WTC11 (cell line): ENCODE measurements around the gene GALK2. TPM values are rescaled to one million over a fixed set of nuclear protein-coding genes. Genes with fewer than 3 reads are reported as not detected.

Experiments
- ATAC-seq: fragments of 200-7000 bp; cut with Tn5 transposase; 2 replicates; pipeline ENCODE4 v1.10.0; 2021; ENCODE audit warnings: mild to moderate bottlenecking, moderate library complexity
- CTCF ChIA-PET: fragments of 300-600 bp; sonication (Branson Sonifier 250); formaldehyde crosslinking; loops from one replicate; lab custom pipeline; 2021; ENCODE audit warnings: antibody characterized with exemption; lab: Charles Lee
- POLR2A ChIA-PET: fragments of 350-600 bp; sonication (Branson Sonifier 250); formaldehyde crosslinking; loops from one replicate; lab custom pipeline; 2021; ENCODE audit warnings: antibody characterized with exemption; lab: Charles Lee
- DNase-seq: peaks from one replicate; pipeline ENCODE4 v3.0.0; 2021; ENCODE audit warnings: low spot score
- H3K27ac Mint-ChIP-seq: 2 replicates; pipeline ENCODE4 v1.8.0; 2021; ENCODE audit warnings: mixed read lengths
- H3K27me3 Mint-ChIP-seq: 2 replicates; pipeline ENCODE4 v1.8.0; 2021; ENCODE audit warnings: low read depth, mild to moderate bottlenecking, moderate library complexity, mixed read lengths
- H3K36me3 Mint-ChIP-seq: 2 replicates; pipeline ENCODE4 v1.8.0; 2021; ENCODE audit warnings: mixed read lengths
- H3K4me1 Mint-ChIP-seq: 2 replicates; pipeline ENCODE4 v1.8.0; 2022; ENCODE audit warnings: mixed read lengths
- H3K4me3 Mint-ChIP-seq: 2 replicates; pipeline ENCODE4 v1.8.0; 2021; ENCODE audit warnings: mild to moderate bottlenecking, moderate library complexity, mixed read lengths
- H3K9me3 Mint-ChIP-seq: 2 replicates; pipeline ENCODE4 v1.8.0; 2021; ENCODE audit warnings: mixed read lengths
- CBFB ChIP-seq: sonication (generic); formaldehyde crosslinking; IDR thresholded peaks from 2 replicates; pipeline ENCODE4 v1.8.1; 2022; ENCODE audit warnings: mild to moderate bottlenecking, low read depth, missing genetic modification reagents
- CREB1 ChIP-seq: sonication (generic); formaldehyde crosslinking; IDR thresholded peaks from 2 replicates; pipeline ENCODE4 v1.8.0; 2023; ENCODE audit warnings: mild to moderate bottlenecking, missing genetic modification reagents
- ELF4 ChIP-seq: sonication (generic); formaldehyde crosslinking; IDR thresholded peaks from 2 replicates; pipeline ENCODE4 v1.8.1; 2022; ENCODE audit warnings: low read depth, mild to moderate bottlenecking, moderate library complexity, missing genetic modification reagents
- FOXP1 ChIP-seq: sonication (generic); formaldehyde crosslinking; IDR thresholded peaks from 2 replicates; pipeline ENCODE4 v1.8.0; 2022; ENCODE audit warnings: missing genetic modification reagents, mild to moderate bottlenecking, moderate library complexity, borderline replicate concordance
- NFE2L1 ChIP-seq: sonication (generic); formaldehyde crosslinking; IDR thresholded peaks from 2 replicates; pipeline ENCODE4 v1.8.1; 2023; ENCODE audit warnings: missing genetic modification reagents
- RORB ChIP-seq: fragments of 250-450 bp; sonication (Bioruptor Pico); IDR thresholded peaks from 2 replicates; pipeline ENCODE4 v1.9.0; 2021; ENCODE audit warnings: mild to moderate bottlenecking
- SMAD4 ChIP-seq: sonication (generic); formaldehyde crosslinking; IDR thresholded peaks from 2 replicates; pipeline ENCODE4 v1.8.0; 2022; ENCODE audit warnings: mild to moderate bottlenecking, missing genetic modification reagents
- TCF7 ChIP-seq: sonication (generic); formaldehyde crosslinking; IDR thresholded peaks from 2 replicates; pipeline ENCODE4 v1.8.0; 2022; ENCODE audit warnings: mild to moderate bottlenecking, low read depth, missing genetic modification reagents, moderate library complexity
- ZNF263 ChIP-seq: sonication (generic); formaldehyde crosslinking; IDR thresholded peaks from 2 replicates; pipeline ENCODE4 v1.8.1; 2022; ENCODE audit warnings: low read depth, mild to moderate bottlenecking, moderate library complexity, missing genetic modification reagents
- ZNF416 ChIP-seq: fragments of 250-450 bp; sonication (Bioruptor Pico); IDR thresholded peaks from 2 replicates; pipeline ENCODE4 v1.9.0; 2021; ENCODE audit warnings: mild to moderate bottlenecking, inconsistent platforms
- total RNA-seq: library from RNA; stranded (reverse); gene quantifications from 3 replicates; pipeline ENCODE4 v1.2.3, GENCODE V29; 2021
- TF ChIP-seq, protein P1 (sequence below): fragments of 250-450 bp; sonication (Bioruptor Pico); IDR thresholded peaks from 2 replicates; pipeline ENCODE4 v1.9.0; 2021; ENCODE audit warnings: mild to moderate bottlenecking
- TF ChIP-seq, protein P2 (sequence below): sonication (generic); formaldehyde crosslinking; IDR thresholded peaks from 2 replicates; pipeline ENCODE4 v1.8.1; 2022; ENCODE audit warnings: low read depth, missing genetic modification reagents, borderline replicate concordance
- TF ChIP-seq, protein P3 (sequence below): fragments of 250-450 bp; sonication (Bioruptor Pico); IDR thresholded peaks from 2 replicates; pipeline ENCODE4 v1.9.0; 2021; ENCODE audit warnings: mild to moderate bottlenecking, borderline replicate concordance
- TF ChIP-seq, protein P4 (sequence below): sonication (generic); formaldehyde crosslinking; conservative IDR thresholded peaks from 2 replicates; pipeline ENCODE4 v1.8.1; 2022; ENCODE audit warnings: mild to moderate bottlenecking, missing genetic modification reagents
- TF ChIP-seq, protein P5 (sequence below): sonication (generic); formaldehyde crosslinking; IDR thresholded peaks from 2 replicates; pipeline ENCODE4 v1.8.0; 2022; ENCODE audit warnings: mild to moderate bottlenecking, missing genetic modification reagents
- TF ChIP-seq, protein P6 (sequence below): sonication (generic); formaldehyde crosslinking; IDR thresholded peaks from 2 replicates; pipeline ENCODE4 v1.8.0; 2023; ENCODE audit warnings: missing genetic modification reagents

Gene GALK2
- total RNA-seq, 1 experiment from 2014 or later: 16.9 TPM

DNA sequence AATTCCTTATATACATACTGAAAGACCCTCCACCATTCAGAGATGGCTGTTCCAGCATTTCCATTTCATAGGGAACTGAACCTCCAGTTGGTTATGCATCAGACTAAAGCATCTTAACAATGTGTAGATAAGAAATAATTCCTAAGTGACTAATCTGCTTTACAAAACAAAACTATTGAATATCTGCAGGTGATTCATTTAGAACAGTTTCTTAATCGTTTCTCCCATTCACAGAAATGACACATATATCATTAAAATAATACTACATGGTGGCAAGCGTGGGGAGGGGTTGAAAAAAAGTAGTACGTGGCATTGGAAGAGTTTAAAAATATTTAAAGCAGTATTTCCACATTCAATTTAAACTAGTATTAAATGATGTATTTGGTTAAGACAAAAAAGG, 34.1 kb upstream of the GALK2 start (continued):
- TF ChIP-seq ZNF263 (CRISPR knock-in tag): no peak
- TF ChIP-seq, protein P1, sequence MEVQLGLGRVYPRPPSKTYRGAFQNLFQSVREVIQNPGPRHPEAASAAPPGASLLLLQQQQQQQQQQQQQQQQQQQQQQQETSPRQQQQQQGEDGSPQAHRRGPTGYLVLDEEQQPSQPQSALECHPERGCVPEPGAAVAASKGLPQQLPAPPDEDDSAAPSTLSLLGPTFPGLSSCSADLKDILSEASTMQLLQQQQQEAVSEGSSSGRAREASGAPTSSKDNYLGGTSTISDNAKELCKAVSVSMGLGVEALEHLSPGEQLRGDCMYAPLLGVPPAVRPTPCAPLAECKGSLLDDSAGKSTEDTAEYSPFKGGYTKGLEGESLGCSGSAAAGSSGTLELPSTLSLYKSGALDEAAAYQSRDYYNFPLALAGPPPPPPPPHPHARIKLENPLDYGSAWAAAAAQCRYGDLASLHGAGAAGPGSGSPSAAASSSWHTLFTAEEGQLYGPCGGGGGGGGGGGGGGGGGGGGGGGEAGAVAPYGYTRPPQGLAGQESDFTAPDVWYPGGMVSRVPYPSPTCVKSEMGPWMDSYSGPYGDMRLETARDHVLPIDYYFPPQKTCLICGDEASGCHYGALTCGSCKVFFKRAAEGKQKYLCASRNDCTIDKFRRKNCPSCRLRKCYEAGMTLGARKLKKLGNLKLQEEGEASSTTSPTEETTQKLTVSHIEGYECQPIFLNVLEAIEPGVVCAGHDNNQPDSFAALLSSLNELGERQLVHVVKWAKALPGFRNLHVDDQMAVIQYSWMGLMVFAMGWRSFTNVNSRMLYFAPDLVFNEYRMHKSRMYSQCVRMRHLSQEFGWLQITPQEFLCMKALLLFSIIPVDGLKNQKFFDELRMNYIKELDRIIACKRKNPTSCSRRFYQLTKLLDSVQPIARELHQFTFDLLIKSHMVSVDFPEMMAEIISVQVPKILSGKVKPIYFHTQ (CRISPR knock-in tag): no peak

DNA sequence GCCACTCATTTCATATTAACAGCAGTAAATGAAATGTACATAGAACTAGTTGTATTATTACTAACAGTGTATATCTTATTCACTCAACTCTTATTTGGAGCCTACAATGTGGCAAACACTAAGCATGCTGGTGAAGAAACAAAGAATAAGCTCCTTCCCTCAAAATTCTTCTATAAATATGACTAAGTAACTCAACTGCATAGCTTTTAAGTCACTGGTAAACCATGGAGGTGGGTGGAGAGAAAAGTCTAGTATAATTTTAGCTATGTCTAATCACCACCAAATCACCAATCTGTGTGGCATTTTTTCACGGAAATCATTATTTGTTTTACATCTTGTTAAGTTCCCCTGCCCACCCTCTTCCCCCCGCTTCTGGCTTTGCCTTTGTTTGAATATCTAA, 32.2 kb upstream of the GALK2 start:
- H3K27me3 Mint-ChIP-seq: no peaks in the 10 kb centered on the region
- TF ChIP-seq, protein P2, sequence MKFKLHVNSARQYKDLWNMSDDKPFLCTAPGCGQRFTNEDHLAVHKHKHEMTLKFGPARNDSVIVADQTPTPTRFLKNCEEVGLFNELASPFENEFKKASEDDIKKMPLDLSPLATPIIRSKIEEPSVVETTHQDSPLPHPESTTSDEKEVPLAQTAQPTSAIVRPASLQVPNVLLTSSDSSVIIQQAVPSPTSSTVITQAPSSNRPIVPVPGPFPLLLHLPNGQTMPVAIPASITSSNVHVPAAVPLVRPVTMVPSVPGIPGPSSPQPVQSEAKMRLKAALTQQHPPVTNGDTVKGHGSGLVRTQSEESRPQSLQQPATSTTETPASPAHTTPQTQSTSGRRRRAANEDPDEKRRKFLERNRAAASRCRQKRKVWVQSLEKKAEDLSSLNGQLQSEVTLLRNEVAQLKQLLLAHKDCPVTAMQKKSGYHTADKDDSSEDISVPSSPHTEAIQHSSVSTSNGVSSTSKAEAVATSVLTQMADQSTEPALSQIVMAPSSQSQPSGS: no peak
- TF ChIP-seq CBFB (CRISPR knock-in tag) (no peak), ELF4 (CRISPR knock-in tag) (no peak), SMAD4 (CRISPR knock-in tag) (no peak), ZNF416 (no peak), NFE2L1 (CRISPR knock-in tag) (no peak), CREB1 (no peak), RORB (CRISPR knock-in tag) (no peak), TCF7 (CRISPR knock-in tag) (no peak), FOXP1 (CRISPR knock-in tag) (no peak)
- TF ChIP-seq, protein P3, sequence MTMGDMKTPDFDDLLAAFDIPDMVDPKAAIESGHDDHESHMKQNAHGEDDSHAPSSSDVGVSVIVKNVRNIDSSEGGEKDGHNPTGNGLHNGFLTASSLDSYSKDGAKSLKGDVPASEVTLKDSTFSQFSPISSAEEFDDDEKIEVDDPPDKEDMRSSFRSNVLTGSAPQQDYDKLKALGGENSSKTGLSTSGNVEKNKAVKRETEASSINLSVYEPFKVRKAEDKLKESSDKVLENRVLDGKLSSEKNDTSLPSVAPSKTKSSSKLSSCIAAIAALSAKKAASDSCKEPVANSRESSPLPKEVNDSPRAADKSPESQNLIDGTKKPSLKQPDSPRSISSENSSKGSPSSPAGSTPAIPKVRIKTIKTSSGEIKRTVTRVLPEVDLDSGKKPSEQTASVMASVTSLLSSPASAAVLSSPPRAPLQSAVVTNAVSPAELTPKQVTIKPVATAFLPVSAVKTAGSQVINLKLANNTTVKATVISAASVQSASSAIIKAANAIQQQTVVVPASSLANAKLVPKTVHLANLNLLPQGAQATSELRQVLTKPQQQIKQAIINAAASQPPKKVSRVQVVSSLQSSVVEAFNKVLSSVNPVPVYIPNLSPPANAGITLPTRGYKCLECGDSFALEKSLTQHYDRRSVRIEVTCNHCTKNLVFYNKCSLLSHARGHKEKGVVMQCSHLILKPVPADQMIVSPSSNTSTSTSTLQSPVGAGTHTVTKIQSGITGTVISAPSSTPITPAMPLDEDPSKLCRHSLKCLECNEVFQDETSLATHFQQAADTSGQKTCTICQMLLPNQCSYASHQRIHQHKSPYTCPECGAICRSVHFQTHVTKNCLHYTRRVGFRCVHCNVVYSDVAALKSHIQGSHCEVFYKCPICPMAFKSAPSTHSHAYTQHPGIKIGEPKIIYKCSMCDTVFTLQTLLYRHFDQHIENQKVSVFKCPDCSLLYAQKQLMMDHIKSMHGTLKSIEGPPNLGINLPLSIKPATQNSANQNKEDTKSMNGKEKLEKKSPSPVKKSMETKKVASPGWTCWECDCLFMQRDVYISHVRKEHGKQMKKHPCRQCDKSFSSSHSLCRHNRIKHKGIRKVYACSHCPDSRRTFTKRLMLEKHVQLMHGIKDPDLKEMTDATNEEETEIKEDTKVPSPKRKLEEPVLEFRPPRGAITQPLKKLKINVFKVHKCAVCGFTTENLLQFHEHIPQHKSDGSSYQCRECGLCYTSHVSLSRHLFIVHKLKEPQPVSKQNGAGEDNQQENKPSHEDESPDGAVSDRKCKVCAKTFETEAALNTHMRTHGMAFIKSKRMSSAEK (CRISPR knock-in tag): no peak
- TF ChIP-seq, protein P4, sequence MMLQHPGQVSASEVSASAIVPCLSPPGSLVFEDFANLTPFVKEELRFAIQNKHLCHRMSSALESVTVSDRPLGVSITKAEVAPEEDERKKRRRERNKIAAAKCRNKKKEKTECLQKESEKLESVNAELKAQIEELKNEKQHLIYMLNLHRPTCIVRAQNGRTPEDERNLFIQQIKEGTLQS (CRISPR knock-in tag): no peak
- TF ChIP-seq, protein P5, sequence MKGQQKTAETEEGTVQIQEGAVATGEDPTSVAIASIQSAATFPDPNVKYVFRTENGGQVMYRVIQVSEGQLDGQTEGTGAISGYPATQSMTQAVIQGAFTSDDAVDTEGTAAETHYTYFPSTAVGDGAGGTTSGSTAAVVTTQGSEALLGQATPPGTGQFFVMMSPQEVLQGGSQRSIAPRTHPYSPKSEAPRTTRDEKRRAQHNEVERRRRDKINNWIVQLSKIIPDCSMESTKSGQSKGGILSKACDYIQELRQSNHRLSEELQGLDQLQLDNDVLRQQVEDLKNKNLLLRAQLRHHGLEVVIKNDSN (CRISPR knock-in tag): no peak
- TF ChIP-seq, protein P6, sequence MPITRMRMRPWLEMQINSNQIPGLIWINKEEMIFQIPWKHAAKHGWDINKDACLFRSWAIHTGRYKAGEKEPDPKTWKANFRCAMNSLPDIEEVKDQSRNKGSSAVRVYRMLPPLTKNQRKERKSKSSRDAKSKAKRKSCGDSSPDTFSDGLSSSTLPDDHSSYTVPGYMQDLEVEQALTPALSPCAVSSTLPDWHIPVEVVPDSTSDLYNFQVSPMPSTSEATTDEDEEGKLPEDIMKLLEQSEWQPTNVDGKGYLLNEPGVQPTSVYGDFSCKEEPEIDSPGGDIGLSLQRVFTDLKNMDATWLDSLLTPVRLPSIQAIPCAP: no peak
- no peak for ATAC-seq
- no peak for DNase-seq
- ChIA-PET POLR2A (no interaction called here), CTCF (interaction anchor here (1.3 kb wide), 1 partner anchor 8 kb away, joined by 5 read pairs; no protein-coding TSS in a partner anchor)
- no peaks in the 10 kb centered on the region for H3K4me1 Mint-ChIP-seq
- H3K4me3 Mint-ChIP-seq: no peak overlapping the region
- peaks cover 56% of the 10 kb centered on the region for H3K36me3 Mint-ChIP-seq
- H3K9me3 Mint-ChIP-seq: no peaks in the 10 kb centered on the region
- no peak overlapping the region for H3K27ac Mint-ChIP-seq
